Stimulated activated CD8-positive, alpha-beta memory T cell treated with anti-CD3 and anti-CD28 coated beads, Interleukin-15, amount 100 ng/mL, for 24 hours (primary cell): ENCODE measurements around the gene MAST4.
"Not testable (repeated sequence)": the region's sequence is repeated elsewhere in the genome, so short reads cannot be mapped to it uniquely, and the experiment has no call there.

ENCODE experiments used
- DNase-seq: peaks from one replicate; pipeline ENCODE4 v3.0.0-alpha.2; 2020; ENCODE audit warnings: low read depth

The MAST4 gene

DNA sequence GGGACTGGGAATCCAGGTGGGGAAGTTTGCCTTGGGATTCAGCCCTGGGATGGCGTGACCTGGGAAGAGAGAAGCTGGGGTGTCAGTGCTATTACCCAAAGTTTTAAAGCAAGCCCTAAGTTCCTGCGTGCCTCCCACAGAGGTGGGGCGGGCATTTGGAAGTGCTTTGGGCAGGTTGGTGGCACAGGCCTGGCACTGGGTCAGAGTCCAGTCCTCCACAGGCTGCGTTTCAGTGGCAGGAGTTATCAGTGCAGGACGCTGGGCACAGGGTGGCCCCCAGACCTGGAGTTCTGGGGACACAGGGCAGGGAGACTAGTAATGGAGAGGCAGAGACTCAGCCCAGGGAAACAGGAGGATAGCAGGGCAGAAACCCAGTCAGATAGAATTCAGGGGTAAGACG lies 147.2 kb downstream of the MAST4 start:
- no peak for DNase-seq

DNA sequence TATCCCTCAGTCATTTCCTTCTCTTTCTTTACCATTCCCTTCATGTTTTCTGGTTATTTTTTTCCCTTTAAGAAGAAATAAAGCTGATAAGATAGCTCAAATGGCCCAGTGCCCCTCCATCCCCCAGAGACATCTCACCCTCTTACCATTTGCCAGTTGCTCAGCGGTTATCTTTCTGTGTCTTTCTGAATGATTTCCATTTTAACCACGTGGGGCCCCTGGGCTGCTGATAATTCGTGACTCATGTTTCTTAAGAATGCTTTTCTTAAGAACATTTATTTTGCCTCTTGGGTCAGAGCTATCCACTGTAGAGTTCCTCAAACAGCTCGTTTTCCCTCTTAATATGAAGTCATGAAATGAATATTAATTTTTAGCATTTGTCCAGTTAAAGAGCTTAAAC lies 147.8 kb downstream of the MAST4 start:
- no peak for DNase-seq

DNA sequence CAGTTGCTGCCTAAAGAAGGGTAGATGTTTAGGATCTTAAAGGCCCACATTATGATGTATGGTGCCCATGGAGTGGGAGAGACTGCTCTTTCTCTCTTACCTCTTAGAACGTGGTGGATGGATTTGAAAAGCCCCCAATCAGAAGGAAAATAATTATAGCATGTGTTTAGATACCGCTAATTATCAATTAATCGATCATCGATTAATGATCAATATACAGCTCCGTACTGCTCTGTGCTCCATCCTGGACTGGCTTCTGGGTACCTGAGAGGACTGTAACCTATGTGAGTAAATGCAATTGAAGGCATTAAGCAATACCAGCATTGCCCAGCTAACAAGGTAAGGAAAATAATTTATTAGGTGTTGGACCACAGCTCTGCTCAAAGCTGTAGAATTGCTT lies 149.1 kb downstream of the MAST4 start:
- no peak for DNase-seq

DNA sequence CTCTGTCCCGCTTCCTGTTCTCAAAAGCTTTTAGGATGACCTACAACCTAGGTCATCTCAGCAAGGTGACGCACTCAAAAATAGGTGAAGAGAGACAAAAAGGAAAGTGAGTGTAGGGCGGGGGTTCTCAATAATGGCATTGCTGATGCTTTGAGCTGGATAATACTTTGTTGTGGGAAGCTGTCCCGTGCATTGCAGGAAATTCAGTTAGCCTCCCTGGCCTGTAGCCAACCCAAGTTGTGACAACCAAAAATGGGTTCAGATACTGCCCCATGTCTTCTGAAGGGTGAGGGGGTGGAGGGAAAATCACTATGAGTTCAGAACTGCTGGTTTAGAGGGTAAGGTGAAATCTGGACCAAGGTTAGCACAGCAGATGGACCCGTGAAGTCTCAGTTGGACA lies 151.4 kb downstream of the MAST4 start:
- DNase-seq: no peak

DNA sequence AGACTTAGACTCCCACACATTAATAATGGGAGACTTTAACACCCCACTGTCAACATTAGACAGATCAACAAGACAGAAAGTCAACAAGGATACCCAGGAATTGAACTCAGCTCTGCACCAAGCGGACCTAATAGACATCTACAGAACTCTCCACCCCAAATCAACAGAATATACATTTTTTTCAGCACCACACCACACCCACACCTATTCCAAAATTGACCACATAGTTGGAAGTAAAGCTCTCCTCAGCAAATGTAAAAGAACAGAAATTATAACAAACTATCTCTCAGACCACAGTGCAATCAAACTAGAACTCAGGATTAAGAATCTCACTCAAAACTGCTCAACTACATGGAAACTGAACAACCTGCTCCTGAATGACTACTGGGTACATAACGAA lies 156.5 kb downstream of the MAST4 start:
- not testable (repeated sequence) for DNase-seq

DNA sequence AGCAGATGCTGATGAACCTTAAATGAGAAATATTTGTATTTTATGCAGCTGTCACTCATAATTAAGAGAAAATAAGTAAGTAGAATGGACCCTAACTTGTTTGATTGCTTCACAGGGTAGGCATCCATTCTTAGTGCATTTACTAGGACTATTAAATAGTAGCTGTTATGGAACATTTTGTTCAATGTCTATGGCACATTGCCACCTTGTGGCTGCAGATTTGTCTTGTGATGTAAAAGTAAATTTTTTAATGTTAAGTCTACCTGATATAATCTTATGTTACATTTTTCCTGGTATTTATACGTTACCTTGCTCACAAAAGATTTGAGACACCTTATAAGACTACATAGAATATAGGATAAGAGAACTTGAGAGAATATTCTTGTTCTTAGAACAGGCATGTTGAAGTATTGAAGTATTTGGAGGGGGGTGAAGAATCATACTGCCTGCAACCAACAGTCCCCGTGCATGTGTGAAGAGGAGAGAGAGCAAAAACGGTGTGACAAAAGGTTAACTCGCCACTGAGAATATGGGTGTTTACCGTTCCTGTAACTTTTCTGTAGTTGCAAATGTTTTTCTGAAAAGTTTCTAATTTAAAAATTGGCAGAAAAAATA lies 161.1 kb downstream of the MAST4 start:
- no peak for DNase-seq

DNA sequence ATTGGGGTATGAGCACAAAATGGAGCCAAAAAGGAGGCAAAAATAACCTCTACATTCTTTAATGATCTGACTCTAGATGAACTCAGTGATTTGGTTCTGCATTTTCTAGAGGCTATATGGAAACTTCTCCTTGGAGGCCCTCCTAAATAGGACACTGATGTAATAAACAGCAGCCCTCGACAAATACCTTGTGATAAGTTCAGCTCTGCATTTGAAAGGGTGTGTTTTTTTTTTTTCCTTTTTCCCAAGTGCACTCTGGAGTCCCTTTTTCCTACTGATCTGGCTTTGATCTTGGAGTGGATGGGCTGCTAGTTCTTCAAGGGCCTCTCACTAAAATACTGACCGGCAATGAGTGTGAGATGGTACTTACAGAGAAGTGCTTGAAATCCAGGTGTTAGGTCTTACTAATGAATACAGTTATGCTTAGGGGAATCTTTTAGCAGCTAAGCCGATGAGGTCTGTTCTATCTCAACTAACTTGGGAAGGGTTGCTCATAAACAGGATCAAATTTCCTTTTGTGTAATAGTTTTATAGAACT lies 161.7 kb downstream of the MAST4 start:
- no peak for DNase-seq

DNA sequence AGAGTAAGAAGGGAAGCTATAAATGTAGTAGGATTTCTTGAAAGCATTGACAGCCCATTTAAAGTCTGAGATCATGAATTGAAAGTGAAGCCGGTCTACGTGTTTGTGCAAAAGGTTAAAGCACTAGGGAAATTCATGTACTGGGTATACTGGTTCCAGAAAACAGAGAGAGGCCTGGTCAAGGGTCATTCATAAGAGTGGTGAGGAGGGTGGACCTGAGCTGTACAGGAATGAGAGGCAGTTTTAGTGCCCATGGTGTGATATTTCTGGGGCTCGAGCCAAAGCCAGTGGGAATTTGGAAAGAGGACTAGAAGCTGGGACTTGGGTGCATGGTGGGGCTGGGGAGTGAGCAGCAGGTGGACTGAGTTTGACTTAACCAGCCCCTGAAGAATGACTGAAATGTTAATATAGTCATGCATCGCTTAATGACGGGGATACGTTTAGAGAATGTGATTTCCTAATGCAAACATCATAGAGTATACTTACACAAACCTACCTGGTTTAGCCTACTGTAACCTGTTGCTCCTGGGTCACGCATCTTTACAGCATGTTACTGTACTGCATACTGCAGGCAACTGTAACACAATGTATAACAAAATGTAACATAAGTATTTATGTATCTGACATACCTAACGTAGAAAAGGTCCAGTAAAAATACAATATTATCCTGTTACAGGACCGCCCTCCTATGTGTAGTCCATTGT lies 173.0 kb downstream of the MAST4 start:
- DNase-seq: no peak

DNA sequence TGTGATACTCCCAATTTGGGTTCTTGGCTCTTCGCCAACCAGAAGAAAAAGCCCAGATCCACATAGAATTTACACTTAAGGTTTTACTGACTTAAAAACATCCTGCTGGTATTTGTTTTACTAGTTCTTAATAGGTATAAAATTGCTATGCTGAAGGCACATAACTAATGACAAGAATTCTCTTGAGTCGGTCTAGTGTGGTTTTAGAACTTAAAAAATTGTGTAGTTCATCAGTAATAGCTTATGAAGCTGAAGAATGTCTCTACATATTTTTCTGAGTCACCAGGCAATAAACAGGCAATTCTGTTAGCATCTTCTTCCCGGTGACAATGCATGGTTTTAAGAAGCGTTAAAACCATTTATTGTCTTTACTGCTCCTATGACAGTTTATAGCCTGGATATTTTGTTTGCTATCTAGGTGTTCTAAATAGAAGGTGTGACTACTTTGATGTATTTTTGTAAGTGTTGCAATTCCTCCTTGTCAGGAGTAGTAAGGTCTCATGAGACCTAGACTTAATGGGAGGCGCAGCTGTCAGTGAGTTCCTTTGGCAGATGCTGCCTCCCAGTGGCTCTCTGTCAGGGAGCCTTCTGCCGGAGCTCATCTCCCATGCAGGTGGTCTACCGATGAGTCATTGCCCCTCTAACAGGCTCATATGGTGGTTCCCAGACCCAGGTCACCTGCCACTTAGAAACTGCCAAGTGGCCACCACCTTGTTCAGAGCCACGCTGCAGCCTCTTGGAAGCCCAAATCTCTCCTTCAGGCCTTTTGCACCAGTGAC lies 173.8 kb downstream of the MAST4 start:
- no peak for DNase-seq

DNA sequence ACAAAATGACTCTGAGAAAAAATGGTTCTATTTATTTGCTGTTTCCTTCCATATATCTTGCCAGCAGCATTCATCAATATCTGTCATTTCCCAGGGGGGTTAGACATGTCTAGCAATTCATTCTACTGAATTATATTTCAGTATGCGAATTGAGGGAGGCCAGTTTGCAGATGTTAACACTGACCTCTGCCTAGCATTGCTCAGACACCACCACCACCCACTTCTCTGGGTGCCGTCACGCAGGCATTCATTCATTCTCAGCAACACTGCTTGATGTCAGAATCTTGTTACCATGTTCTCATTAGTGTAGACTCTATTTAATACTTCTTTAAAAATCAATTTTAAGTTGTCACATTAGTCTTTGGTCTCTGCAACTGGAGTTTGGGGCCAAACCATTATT lies 181.7 kb downstream of the MAST4 start:
- DNase-seq: no peak

DNA sequence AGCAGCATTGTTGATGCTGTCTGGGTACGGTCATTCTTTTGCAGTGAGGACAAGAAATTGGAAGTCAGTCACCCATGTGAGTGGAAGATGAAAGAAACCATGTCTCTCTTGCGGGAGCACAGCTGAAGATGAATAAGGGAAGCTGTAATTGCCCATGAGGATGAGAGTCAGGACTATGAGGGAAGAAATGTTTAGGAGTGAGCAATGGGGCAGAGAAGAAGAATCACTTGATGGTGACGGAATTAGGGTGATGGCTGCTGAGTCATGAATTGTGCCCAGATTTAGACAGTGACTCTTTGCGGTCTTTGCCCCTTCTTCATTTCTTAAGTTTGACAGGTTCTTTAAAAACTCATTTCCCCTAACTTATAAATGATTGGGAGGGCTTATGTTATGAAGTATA lies 183.3 kb downstream of the MAST4 start:
- no peak for DNase-seq

DNA sequence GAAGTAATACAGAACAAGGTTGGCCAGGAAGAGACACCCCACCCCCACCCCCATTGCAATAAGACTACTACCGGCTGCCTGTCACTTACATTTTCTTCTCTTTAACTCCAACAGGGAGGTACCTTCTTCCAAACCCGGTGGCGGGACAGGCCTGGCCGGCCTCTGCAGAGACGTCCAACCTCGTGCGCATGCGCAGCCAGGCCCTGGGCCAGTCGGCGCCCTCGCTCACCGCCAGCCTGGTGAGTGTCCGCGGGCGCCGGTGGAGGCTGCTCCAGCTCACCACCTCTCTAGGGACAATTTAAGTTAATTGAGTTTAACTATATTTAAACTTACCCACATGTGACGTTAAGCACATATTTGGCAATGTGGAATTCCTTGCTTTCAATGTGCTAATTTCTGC lies 192.4 kb downstream of the MAST4 start:
- no peak for DNase-seq

DNA sequence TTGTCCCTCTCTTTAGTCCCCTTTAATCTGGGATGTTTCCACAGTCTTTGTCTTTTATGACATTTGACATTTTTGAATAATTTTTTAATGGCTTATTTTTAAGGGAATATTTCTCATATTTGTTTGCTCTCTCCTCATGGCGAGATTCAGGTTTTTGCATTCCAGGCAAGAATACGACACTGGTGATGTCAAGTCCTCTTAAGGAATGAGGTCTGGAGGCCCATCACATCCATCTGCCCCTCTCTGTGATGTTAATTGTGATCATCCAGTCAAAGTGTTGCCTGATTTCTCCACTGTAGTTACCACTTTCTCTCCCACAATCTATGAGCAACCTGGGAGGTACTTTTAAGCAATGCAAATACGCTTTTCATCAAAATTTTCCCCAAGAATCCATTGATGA lies 193.2 kb downstream of the MAST4 start:
- DNase-seq: no peak

DNA sequence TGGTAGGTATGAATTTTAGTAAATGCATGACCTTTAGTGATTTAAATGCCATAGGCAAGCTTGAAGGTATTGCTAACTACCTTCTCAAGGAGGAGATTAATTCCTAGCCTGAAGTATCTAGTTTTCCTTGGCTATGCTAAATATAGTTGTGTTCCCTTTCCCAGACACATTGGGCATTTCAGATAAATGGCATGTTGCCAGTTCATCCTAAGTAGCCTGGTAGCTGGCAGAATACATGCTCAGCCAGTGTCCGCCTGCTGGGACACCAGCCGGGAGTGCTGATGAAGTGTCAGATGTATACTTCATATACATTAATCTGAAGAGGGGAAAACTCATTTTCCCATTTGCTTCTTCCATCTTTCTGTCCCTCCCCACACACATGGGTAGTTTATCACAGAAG lies 196.9 kb downstream of the MAST4 start:
- no peak for DNase-seq

DNA sequence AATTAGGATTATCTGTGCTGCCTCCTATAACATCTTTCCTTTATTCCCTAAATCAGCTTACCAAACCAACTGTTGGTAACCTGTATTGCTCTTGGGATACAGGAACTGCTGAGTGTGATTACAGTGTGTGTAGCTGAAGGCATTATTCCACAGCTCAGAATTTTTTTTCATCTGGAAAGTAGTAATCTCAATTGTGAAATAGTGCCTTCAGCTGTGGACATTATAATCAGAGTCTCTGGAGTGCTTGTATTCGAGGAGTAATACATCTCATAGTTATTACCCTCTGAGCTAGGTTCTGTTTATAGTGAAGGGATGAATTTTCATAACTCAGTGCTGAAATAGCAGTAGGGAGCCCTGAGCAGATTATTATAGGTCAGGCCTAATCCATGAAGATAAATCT lies 199.5 kb downstream of the MAST4 start:
- no peak for DNase-seq

DNA sequence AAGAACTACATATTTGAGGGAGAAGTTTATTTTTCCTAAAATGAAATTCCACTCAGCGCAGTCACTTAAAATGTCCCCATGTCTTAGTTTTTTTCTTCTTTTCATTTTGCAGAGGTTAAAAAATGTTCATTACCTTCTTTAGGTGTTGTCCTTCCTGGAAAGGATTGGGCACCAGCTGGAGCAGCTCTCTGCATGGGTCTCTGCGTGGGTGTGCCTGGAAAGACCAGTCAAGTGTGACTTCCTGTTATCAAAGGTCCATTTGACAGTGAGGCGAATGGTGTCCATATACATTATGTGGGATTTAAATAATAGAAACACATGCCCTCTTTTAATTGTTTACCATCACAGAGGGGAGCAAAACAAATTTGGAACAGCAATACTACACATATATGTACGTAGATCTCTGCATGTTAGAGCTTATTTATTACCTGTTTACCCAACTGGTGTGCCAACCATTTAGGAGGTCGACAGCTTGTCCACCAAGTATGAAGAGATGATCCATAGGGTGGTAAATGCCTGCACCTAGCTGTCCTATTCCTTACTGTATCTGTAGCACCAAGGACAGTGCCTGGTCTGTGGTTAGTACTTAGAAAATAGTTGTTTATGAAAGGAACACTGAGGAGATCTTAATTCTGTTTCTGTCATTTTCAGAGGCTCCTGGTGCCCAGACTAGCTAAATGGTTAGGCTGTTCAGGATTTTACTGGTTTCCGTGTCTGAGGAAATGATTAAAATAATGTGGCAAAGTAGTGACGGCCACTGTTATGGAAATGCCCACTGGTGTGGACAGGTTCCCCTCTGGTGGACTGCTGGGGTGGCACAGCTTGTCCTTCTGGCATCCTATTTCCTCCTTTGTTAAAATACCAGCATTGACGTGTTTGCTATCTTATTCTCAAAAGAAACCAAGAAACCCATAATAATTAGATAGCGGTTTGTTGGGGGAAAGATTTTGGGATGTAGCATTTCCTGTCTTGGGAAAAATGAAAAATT lies 200.4 kb downstream of the MAST4 start:
- DNase-seq: no peak

DNA sequence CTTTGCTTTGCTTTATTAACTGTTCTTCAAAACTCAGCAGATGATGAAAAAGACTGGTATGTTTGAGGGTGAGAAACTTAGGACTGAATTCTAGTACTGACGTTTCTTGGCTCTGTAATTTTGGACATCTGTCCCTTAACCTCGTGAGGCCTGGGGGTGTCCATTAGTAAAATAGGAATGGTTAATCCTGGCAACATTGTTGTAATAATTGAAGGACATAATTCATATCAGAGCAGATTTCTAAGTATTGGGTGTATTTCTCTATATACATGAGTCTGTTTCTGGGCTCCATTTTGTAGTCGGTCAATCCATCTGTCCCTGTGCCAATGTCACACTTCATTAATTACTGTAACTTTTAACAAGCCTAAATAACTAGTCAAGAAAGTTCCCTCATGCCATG lies 206.7 kb downstream of the MAST4 start:
- DNase-seq: no peak

DNA sequence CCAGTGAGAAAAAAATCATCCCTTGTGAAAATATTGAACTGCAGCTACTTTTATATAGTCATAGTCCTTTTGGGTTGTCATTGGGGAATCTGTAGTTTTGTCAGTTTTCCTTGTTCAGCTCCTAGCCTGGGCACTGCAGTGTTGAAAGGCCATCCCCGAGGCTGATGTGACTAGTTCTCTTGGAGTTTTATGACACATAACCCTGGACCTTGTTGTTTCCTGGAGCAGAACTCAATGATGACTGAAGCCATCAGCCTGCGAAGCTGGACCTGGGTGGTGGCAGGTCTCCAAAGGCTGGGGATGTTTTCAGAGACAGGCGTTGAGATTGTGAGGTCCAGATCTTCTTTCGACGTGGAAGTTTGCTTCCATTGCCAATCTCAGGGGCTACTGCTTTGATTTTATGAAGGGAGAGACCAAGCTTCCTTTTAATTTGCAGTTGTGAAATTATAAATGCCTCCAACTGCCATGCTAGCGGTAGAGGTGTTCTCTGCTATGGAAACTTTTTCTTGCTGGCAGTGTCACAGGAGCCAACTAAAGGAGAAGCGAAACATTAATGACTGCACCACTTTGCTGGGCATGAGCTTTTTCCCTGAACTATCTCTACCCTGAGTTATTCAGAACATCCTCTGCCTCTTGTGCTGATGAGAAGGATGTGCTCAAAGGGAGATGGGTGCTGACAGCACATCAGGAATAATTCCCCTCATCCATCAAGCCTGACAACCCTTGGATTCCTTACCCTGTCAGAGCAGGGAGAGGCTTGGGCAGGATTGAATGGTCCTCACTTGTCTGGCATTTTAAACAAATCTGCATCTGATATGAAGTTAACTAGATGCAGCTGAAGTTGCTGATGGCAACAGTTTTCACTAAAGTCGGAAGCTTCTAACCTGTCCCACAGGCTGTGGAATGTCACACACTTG lies 209.6 kb downstream of the MAST4 start:
- DNase-seq: no peak

DNA sequence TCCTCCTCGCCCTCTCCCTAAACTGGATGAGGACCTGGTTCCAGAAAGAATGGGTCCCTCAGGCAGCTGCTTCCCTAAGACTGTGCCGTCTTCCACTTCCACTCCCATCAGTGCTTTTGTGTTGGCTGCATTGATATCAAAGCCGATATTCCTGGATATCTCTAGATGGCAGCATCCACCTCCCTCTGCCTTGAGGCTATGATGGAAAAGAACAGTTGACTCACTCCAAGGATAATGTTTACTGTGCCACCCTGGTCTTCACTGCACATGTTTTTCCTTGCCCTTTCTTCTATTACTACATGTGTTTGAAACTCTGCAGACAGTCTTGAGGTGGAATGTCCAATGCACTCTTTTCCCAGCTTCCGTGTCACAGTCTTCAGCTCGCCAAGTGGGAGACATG lies 211.6 kb downstream of the MAST4 start:
- DNase-seq: no peak

DNA sequence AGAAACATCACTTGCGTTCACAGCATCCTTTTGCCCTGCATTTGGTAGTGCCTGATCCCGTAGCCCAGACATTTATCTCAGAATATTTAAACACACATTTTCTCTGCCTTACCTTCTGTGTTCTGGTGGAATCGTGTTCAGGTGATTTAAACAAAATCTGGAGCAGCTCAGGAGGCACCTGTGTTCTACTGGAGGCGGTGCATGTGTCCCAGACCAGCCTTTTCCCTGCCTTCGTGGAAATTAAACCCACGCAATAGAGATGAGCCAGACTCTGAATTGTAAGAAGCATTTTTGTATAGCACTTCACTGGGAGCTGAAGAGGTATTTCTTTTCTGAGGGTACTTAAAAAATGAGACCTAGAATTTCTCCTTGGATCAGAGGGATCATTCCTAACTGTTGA lies 212.5 kb downstream of the MAST4 start:
- DNase-seq: no peak

DNA sequence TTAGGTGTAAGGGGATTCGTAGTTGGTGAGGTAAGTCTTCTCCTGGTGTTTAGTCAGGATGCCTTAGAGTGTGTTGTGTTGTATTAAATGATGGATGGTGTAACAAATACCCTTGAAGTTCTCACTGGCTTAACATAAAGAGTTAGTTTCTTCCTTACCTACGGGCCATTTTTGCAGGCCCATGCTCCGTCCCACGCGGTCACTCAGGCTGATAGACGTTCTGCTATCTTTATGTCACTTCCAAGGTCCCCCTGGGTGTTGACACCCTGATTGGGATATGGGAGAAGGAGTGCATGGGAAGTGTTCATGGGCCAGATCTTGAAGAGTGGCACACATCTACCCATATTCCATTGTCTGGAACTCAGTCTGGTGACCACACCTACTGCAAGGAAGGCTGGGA lies 214.0 kb downstream of the MAST4 start:
- no peak for DNase-seq
